ENCODE data around the gene PEX11G. TPM values are rescaled to one million over a fixed set of nuclear protein-coding genes. Genes with fewer than 3 reads are reported as not detected.

PEX11G gene
- total RNA-seq: 2.9 and 4.1 TPM in 2 replicates

DNA sequence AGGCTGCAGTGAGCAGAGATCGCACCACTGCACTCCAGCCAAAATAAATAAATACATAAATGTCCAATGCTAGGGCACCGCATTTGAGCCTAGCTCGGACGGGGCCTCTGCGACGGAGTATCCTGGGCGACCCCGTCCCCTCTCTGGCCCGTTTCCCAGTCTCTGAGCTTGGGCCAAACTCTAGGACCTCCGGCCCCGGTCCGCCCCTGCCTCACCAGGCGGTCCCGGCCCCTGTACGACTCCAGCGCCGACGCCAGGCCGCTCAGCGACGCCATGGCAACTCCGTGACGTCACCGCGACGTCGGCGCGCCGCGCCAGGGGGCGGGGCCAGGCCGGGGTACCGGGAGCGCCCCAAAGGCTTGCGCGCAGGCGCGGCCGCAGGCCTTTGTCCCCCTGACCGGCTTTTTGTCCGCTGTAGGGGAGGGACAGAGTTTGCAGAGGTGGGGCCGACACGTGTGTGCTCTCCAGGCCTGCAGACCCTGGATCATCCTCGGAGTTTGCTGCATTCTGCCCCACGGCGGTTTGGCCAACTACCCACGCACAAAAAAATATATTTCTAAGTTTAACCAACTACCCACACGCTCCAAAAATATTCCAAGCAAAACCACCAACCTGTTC, at the start of gene PEX11G:
PEX11G (minus strand) TSS at position 300 of the 618 bp plus-strand sequence; CDS start at position 275, 25 bp downstream.
- H3K27me3 ChIP-seq (ENCODE audit: insufficient read depth, low read length): no peaks in the 10 kb centered on the region
- peak within 1 kb of the TSS; percentile 92 for H3K27ac ChIP-seq (ENCODE audit: low read depth, low read length)
- H3K4me3 ChIP-seq (ENCODE audit: insufficient read depth, low read length): peak within 1 kb of the TSS; percentile 84
- no peaks in the 10 kb centered on the region for H4K20me1 ChIP-seq (ENCODE audit: insufficient read depth, low read length)
- peaks cover 10% of the 10 kb centered on the region for H3K4me1 ChIP-seq (ENCODE audit: insufficient read depth, low read length)
- H3K79me2 ChIP-seq (ENCODE audit: insufficient read depth, low read length): no peaks in the 10 kb centered on the region
- peak within 1 kb of the TSS; percentile 99 for H2AFZ ChIP-seq (ENCODE audit: low read length)
- peak; percentile 100 for DNase-seq (ENCODE audit: insufficient read length, low spot score, missing footprints)
- H3K36me3 ChIP-seq (ENCODE audit: insufficient read depth, low read length): no peaks in the 10 kb centered on the region
- H3K4me2 ChIP-seq (ENCODE audit: insufficient read depth, low read length): peak within 1 kb of the TSS; percentile 95
- TF ChIP-seq, protein P1, sequence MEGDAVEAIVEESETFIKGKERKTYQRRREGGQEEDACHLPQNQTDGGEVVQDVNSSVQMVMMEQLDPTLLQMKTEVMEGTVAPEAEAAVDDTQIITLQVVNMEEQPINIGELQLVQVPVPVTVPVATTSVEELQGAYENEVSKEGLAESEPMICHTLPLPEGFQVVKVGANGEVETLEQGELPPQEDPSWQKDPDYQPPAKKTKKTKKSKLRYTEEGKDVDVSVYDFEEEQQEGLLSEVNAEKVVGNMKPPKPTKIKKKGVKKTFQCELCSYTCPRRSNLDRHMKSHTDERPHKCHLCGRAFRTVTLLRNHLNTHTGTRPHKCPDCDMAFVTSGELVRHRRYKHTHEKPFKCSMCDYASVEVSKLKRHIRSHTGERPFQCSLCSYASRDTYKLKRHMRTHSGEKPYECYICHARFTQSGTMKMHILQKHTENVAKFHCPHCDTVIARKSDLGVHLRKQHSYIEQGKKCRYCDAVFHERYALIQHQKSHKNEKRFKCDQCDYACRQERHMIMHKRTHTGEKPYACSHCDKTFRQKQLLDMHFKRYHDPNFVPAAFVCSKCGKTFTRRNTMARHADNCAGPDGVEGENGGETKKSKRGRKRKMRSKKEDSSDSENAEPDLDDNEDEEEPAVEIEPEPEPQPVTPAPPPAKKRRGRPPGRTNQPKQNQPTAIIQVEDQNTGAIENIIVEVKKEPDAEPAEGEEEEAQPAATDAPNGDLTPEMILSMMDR (IDR thresholded peaks at IDR 0.05; ENCODE audit: extremely low read depth, low read depth, low read length): no peak
- no peaks in the 10 kb centered on the region for H3K9me3 ChIP-seq (ENCODE audit: low read depth, low read length)

DNA sequence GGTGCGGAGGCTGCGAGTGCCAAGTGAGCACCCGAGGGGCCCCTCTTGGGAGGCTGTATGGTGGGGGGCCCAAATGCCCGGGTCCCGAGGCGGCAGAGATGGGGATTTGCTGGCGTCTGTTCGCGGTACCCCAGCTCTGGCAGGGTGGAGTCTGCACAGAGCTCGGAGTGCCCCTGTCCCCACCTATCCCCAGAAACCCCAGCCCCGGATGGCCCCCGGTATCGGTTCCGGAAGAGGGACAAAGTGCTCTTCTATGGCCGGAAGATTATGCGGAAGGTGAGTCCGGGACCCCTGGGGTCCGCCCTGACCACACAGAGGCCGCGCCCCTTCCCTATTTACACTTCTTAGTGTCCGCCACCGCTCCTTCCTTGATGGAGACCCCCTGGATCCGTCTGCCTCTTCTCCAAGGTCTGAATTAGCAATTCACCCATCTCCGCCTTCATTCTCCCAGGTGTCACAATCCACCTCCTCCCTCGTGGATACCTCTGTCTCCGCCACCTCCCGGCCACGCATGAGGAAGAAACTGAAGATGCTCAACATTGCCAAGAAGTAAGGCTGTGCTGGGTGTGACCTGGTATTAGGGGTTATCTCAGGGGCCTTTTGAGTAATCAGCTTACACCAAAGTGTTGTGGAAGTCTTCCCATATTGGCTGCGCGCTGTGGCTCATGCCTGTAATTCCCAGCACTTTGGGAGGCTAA, 47.3 kb upstream of the PEX11G start:
- TF ChIP-seq, protein P1 (IDR thresholded peaks at IDR 0.05; ENCODE audit: extremely low read depth, low read depth, low read length): no peak
- DNase-seq (ENCODE audit: insufficient read length, low spot score, missing footprints): peak; percentile 87
- peak overlapping the region; percentile 89 for H2AFZ ChIP-seq (ENCODE audit: low read length)
- peak overlapping the region; percentile 78 for H3K27ac ChIP-seq (ENCODE audit: low read depth, low read length)
- H3K4me2 ChIP-seq (ENCODE audit: insufficient read depth, low read length): peak overlapping the region; percentile 98
- H3K4me3 ChIP-seq (ENCODE audit: insufficient read depth, low read length): peak overlapping the region; percentile 99
- H4K20me1 ChIP-seq (ENCODE audit: insufficient read depth, low read length): no peaks in the 10 kb centered on the region
- H3K4me1 ChIP-seq (ENCODE audit: insufficient read depth, low read length): peaks cover 12% of the 10 kb centered on the region
- H3K27me3 ChIP-seq (ENCODE audit: insufficient read depth, low read length): no peaks in the 10 kb centered on the region
- peaks cover 3% of the 10 kb centered on the region for H3K79me2 ChIP-seq (ENCODE audit: insufficient read depth, low read length)
- peaks cover 21% of the 10 kb centered on the region for H3K36me3 ChIP-seq (ENCODE audit: insufficient read depth, low read length)
- H3K9me3 ChIP-seq (ENCODE audit: low read depth, low read length): no peaks in the 10 kb centered on the region

DNA sequence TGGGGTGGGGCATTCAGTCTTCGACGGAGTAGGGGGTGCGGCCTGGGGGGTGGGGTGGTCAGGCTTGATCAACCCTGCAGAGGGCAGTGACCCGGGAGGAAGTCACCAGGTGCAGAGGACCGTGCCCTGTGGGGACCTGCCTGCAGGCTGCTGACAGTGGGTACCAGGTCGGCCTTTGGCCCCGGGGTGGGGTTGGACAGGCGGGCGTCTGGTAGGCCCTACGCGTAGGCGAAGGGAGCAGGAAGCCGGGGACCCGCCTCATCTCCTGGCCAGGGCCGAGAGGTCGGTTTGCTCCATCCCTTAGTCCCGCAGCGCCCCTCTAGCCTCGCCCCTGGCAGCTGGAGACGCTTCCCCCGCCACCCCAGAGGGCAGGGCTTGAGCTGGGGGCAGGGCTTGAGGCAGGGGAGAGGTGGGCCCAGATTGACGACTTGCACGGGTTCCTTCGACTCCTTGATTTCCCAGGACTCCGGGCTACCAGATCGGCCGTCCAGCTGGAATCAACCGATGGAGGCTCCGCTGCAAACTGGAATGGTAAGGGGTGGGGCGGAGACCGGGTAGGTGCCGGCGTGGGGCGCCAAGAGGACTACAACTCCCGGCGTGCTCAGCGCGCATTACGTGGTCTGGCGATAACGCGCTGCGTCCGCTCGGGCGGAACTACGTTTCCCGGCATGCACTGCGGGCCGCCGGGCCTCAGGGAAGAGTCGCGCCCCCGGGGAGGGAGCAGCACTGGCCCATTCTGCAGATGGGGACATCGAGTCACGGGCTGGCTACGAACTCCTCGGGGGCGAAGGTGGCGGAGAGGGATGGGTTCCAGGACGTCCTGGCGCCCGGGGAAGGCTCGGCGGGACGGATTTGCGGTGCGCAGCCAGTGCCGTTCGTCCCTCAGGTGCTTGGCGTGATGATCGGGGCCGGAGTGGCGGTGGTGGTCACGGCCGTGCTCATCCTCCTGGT, 46.5 kb upstream of the PEX11G start, which contains the start of gene PNPLA6:
PNPLA6 (plus strand) TSS at position 671 of the 951 bp plus-strand sequence; CDS start at position 743, 72 bp downstream.
- peak within 1 kb of the TSS; percentile 99 for H3K4me3 ChIP-seq (ENCODE audit: insufficient read depth, low read length)
- H3K36me3 ChIP-seq (ENCODE audit: insufficient read depth, low read length): peaks cover 21% of the 10 kb centered on the region
- H3K27ac ChIP-seq (ENCODE audit: low read depth, low read length): peak within 1 kb of the TSS; percentile 78
- peak within 1 kb of the TSS; percentile 98 for H3K4me2 ChIP-seq (ENCODE audit: insufficient read depth, low read length)
- no peaks in the 10 kb centered on the region for H3K9me3 ChIP-seq (ENCODE audit: low read depth, low read length)
- TF ChIP-seq, protein P1 (IDR thresholded peaks at IDR 0.05; ENCODE audit: extremely low read depth, low read depth, low read length): no peak
- H4K20me1 ChIP-seq (ENCODE audit: insufficient read depth, low read length): no peaks in the 10 kb centered on the region
- DNase-seq (ENCODE audit: insufficient read length, low spot score, missing footprints): peak; percentile 100
- H3K27me3 ChIP-seq (ENCODE audit: insufficient read depth, low read length): no peaks in the 10 kb centered on the region
- peaks cover 3% of the 10 kb centered on the region for H3K79me2 ChIP-seq (ENCODE audit: insufficient read depth, low read length)
- peaks cover 12% of the 10 kb centered on the region for H3K4me1 ChIP-seq (ENCODE audit: insufficient read depth, low read length)
- H2AFZ ChIP-seq (ENCODE audit: low read length): peak within 1 kb of the TSS; percentile 89

Measured in osteoblast (primary cell).